ENCODE results near the gene MPP1.

Gene MPP1

DNA sequence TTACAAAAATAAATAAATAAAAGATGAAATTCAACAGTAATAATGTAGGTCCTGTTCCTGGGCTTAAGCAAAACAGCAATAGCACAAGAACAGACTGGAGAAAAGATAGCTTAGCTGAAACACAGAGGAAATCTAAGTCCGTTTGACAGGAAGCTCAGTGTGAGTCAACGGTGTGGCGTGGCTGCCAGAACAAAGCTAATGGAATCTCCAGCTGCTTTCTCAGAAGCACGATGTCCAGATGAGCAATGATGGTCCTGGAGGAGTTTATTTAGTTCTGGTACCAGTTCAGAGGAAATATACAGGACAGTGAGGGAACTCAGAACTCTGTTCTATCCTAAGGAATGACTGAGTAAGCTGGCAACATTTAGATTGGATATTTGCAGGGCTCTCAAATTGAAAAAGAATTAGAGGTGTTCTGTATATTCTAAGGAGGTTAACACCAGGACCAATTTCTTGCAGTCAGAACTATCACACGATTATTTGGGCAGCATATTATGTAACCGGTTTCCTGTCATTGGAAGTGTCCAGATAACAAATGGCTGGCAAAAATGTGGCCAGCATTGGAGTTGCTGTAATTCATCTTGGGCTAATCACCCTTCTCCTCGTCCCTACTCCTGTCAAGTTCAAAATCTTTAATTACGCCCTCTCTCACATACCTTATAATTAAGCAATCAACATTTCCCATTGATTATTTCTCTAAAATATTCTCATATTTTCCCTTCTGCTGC lies 67.1 kb downstream of the MPP1 start:
- FAIRE-seq (peak; percentile 89), DNase-seq (ENCODE audit: insufficient read length, low spot score) (no peak)

DNA sequence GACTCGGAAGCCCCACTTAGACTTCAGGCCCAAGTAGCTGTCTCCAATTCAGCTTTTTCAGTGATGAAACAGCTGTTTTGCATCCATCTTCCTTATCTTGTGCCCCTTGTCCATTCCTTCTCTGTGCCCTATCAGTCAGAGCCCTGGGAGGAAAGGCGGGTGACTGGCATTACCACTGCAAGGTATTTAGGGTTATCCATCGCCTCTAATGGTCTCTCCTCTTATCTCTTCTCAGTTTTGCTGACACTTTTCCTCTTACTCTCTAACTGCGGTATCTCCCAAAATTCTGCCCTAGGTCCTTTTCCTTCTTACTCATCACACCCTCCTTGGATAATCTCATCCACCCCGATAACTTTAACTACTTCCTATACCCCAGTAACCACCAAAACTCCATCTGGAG lies 68.1 kb downstream of the MPP1 start:
- FAIRE-seq (no peak), DNase-seq (ENCODE audit: insufficient read length, low spot score) (no peak)
- TF ChIP-seq POLR2A (IDR thresholded peaks at IDR 0.05; ENCODE audit: low read depth, low read length) = no peak

More for the DNA sequence above, 67.1 kb downstream of the MPP1 start:
- TF ChIP-seq POLR2A (IDR thresholded peaks at IDR 0.05; ENCODE audit: low read depth, low read length) = no peak

DNA sequence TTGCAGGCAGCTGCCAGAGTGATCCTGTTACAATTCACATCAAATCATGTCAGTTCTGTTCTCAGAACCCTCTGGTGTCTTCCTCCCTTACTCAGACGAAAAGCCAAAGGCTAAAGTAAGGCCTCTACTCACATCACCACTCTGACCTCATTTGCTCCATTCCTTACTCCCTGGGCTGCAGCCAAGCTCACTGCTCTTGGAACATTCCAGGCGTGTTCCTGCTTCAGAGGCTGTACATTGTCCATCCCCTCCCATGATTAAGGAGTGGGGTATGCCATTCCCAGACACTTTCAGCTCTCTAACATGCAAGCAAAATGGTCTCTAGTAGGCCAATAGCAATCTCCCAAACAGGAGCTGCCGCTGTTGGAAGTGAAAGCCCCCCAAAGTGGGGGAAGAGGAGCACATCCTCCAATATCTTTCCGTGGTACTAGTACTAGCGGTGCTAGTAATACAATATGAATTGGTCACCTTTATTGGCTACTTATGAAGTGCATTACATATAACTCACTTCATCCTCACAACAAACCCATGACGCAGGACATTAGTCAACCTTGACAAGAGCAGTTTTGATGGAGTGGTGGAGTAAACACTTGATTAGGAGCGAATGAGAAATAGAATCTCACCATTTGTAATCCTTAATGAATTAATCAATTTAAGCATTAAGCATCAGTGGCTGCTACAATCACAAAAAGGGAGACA lies 69.4 kb downstream of the MPP1 start:
- no peak for TF ChIP-seq POLR2A (IDR thresholded peaks at IDR 0.05; ENCODE audit: low read depth, low read length)
- DNase-seq (ENCODE audit: insufficient read length, low spot score) (no peak), FAIRE-seq (no peak)

- no peak for FAIRE-seq
- no peak for TF ChIP-seq POLR2A (IDR thresholded peaks at IDR 0.05; ENCODE audit: low read depth, low read length)
- DNase-seq (ENCODE audit: insufficient read length, low spot score) = no peak
These were observed 71.1 kb downstream of the MPP1 start for GRCh38 chrX:154734061-154734781.

GRCh38 chrX:154733066-154733425 lies 72.2 kb downstream of the MPP1 start:
- peak; percentile 92 for FAIRE-seq
- TF ChIP-seq POLR2A (IDR thresholded peaks at IDR 0.05; ENCODE audit: low read depth, low read length) = no peak
- no peak for DNase-seq (ENCODE audit: insufficient read length, low spot score)

- DNase-seq (ENCODE audit: insufficient read length, low spot score) = no peak
- FAIRE-seq = no peak
- no peak for TF ChIP-seq POLR2A (IDR thresholded peaks at IDR 0.05; ENCODE audit: low read depth, low read length)
These were observed 72.7 kb downstream of the MPP1 start for GRCh38 chrX:154732421-154733065.

- no peak for TF ChIP-seq POLR2A (IDR thresholded peaks at IDR 0.05; ENCODE audit: low read depth, low read length)
- FAIRE-seq = no peak
- no peak for DNase-seq (ENCODE audit: insufficient read length, low spot score)
These were observed 73.4 kb downstream of the MPP1 start for GRCh38 chrX:154731881-154732280.

DNA sequence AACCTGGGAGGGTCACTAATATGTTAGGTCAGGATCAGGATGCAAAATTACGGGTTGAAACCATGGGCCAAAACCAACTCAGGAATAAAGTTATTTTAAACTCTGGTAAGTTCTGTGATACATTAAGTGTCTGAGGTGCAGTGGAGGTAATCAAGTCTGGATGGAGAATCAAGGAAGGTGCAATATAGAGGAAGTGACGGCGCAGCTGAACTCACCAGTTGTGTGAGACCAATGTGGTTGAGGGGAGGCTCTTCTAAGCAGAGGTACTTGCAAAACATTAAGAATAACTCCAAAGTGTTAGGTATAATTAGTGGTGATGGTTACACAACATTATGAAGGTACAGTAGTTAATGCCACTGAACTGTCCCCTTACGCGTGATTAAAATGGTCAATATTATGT lies 74.1 kb downstream of the MPP1 start:
- TF ChIP-seq POLR2A (IDR thresholded peaks at IDR 0.05; ENCODE audit: low read depth, low read length) = no peak
- no peak for DNase-seq (ENCODE audit: insufficient read length, low spot score)
- FAIRE-seq = no peak

DNA sequence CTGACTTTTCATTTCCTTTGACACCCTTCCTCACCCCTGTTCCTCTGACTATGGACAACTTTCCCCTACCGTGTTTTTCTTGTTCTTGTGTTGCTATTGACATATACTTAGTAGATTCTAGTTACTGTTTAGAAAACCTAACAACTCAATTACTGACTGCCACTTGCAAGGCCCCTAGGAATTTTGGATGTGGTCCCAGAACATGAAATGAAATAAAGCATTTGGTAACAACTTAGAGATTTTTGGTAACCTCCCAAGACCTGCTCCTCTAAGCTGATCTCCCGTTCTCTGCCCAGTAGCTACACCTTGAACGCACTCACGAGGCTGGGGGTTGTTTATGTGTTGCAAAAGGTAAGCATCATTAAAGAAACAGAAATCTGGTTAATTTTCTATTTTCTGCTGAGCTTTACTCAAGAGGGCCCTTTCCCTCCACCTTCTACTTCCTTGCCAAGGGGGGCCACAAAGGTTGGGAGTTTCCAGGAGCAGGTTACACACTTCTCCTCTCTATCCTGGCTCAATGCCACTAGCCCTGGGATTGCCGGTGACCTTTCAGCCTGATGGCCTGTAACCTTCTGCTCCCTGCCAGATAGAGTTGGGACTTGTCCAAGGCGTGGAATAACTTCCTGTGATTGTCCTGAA lies 74.9 kb downstream of the MPP1 start:
- TF ChIP-seq POLR2A (IDR thresholded peaks at IDR 0.05; ENCODE audit: low read depth, low read length) = no peak
- peak; percentile 43 for FAIRE-seq
- no peak for DNase-seq (ENCODE audit: insufficient read length, low spot score)

GRCh38 chrX:154729439-154729838 lies 75.8 kb downstream of the MPP1 start:
- DNase-seq (ENCODE audit: insufficient read length, low spot score) (no peak), FAIRE-seq (no peak)
- no peak for TF ChIP-seq POLR2A (IDR thresholded peaks at IDR 0.05; ENCODE audit: low read depth, low read length)
